ENCODE data around the gene B9D2.

The B9D2 gene

GRCh38 chr19:41341669-41342490 is 22.1 kb downstream of the B9D2 start:
- peak; percentile 87 for TF ChIP-seq CTCF (conservative IDR thresholded peaks at IDR 0.05)
- no peak overlapping the region for H3K27ac ChIP-seq

DNA sequence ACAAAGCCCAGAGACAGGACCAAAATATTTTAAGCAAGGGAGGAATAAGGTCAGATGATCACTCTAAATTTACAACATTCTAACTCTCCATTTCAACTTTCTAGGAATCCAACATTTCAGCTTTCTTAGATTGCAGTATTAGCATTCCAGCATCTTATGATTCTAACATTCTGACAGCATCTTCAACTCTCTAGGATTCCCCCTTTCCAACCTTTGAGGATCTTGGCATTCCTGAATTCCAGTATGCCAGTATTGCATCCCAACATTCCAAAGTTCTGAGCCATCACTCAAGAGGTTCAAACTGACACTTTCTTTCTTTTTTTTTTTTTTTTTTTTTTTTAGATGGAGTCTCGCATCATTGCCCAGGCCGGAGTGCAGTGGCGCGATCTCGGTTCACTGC is 24.0 kb downstream of the B9D2 start:
- no peak for TF ChIP-seq CTCF (conservative IDR thresholded peaks at IDR 0.05)
- H3K27ac ChIP-seq: no peak overlapping the region

DNA sequence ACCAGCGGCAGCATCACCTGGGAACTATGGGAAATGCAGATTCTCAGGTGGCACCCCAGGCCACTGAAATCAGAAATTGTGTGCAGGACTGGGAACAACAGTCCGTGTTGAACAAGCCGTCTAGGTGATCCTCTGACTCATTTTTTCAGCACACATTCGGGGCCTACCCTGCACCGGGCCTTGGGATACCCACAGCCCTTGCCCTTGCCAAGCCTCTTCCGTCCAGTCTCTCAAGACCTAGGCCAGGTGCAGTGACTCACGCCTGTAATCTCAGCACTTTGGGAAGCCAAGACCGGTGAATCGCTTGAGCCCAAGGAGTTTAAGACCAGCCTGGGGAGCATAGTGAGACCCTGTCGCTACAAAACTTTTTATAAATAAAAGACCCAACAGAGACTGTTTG is 28.5 kb downstream of the B9D2 start:
- no peak for TF ChIP-seq CTCF (conservative IDR thresholded peaks at IDR 0.05)
- no peak overlapping the region for H3K27ac ChIP-seq

- no peak overlapping the region for H3K27ac ChIP-seq
- TF ChIP-seq CTCF (conservative IDR thresholded peaks at IDR 0.05): no peak
Observed at GRCh38 chr19:41334793-41335192, 29.2 kb downstream of the B9D2 start.

GRCh38 chr19:41332468-41332867 is 31.5 kb downstream of the B9D2 start:
- H3K27ac ChIP-seq: no peak overlapping the region
- TF ChIP-seq CTCF (conservative IDR thresholded peaks at IDR 0.05): no peak

GRCh38 chr19:41332000-41332399 is 31.9 kb downstream of the B9D2 start:
- no peak overlapping the region for H3K27ac ChIP-seq
- TF ChIP-seq CTCF (conservative IDR thresholded peaks at IDR 0.05): no peak

GRCh38 chr19:41330946-41331678 is 32.8 kb downstream of the B9D2 start:
- H3K27ac ChIP-seq: no peak overlapping the region
- TF ChIP-seq CTCF (conservative IDR thresholded peaks at IDR 0.05): no peak

All from VCaP (cell line).